Stromal cell of bone marrow (primary cell): Measurements from ENCODE around the gene GHSR.
A peak's percentile ranks its signal among the peaks of the same experiment; 100 is the strongest.

Experiments
- DNase-seq: peaks from one replicate; pipeline ENCODE4 v3.0.0-alpha.2; 2012; ENCODE audit warnings: low read depth

GHSR gene

GRCh38 chr3:172447611-172448579, at the start of gene GHSR:
Gene GHSR, minus strand, starts transcription at chr3:172448456. Its CDS starts 43 bp downstream, at chr3:172448413.
- no peak for DNase-seq

- peak; percentile 54 for DNase-seq
Measured at GRCh38 chr3:172490198-172490669, 42.0 kb upstream of the GHSR start.

- no peak for DNase-seq
Measured at GRCh38 chr3:172478116-172478515, 29.9 kb upstream of the GHSR start.

GRCh38 chr3:172476347-172476746, 28.1 kb upstream of the GHSR start:
- no peak for DNase-seq

GRCh38 chr3:172475703-172476102, 27.4 kb upstream of the GHSR start:
- DNase-seq, result no peak

- DNase-seq, result no peak
Measured at GRCh38 chr3:172471903-172472302, 23.6 kb upstream of the GHSR start.

- no peak for DNase-seq
Measured at GRCh38 chr3:172470588-172470987, 22.3 kb upstream of the GHSR start.

GRCh38 chr3:172467170-172467824, 19.0 kb upstream of the GHSR start:
- DNase-seq, result peak; percentile 6

GRCh38 chr3:172466553-172467130, 18.4 kb upstream of the GHSR start:
- no peak for DNase-seq

- DNase-seq, result no peak
Measured at GRCh38 chr3:172465281-172465680, 17.0 kb upstream of the GHSR start.

- no peak for DNase-seq
Measured at GRCh38 chr3:172464306-172464705, 16.1 kb upstream of the GHSR start.

GRCh38 chr3:172461530-172462138, 13.4 kb upstream of the GHSR start:
- peak; percentile 6 for DNase-seq

- DNase-seq, result no peak
Measured at GRCh38 chr3:172456404-172456803, 8.1 kb upstream of the GHSR start.

GRCh38 chr3:172454180-172454579, 5.9 kb upstream of the GHSR start:
- no peak for DNase-seq

- DNase-seq, result no peak
Measured at GRCh38 chr3:172449466-172450149, 1.4 kb upstream of the GHSR start.

GRCh38 chr3:172448661-172449465, 607 bp upstream of the GHSR start:
- no peak for DNase-seq

GRCh38 chr3:172446198-172446597, 2.1 kb downstream of the GHSR start:
- DNase-seq, result no peak

GRCh38 chr3:172444821-172445220, 3.4 kb downstream of the GHSR start:
- DNase-seq, result no peak

- DNase-seq, result no peak
Measured at GRCh38 chr3:172442606-172443005, 5.7 kb downstream of the GHSR start.

- DNase-seq, result no peak
Measured at GRCh38 chr3:172441581-172441980, 6.7 kb downstream of the GHSR start.

GRCh38 chr3:172438186-172438585, 10.1 kb downstream of the GHSR start:
- no peak for DNase-seq
